NCI-H226 (cell line): ENCODE data around the gene TFF1.

Experiments
- DNase-seq: peaks from one replicate; pipeline ENCODE4 v3.0.0-alpha.2; 2015

Gene TFF1

DNA sequence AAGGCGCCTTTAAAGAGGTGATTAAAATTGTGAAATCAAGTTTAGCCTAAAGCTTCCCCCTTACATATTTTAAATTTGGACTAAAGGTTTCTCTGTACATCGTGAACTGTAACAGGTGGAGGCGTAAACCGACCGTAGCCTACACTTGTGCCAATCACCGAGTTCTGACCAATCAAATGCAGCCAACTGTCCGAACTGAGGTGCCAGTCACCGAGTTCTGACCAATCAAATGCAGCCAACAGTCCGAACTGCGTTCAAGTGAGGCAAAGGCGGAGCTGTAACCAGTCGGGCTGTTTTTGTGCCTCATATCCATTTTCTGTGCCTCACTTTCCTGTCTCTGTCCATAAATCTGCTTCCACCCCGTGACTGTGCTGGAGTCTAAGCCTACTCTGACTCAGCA, 7.4 kb downstream of the TFF1 start:
- no peak for DNase-seq

DNA sequence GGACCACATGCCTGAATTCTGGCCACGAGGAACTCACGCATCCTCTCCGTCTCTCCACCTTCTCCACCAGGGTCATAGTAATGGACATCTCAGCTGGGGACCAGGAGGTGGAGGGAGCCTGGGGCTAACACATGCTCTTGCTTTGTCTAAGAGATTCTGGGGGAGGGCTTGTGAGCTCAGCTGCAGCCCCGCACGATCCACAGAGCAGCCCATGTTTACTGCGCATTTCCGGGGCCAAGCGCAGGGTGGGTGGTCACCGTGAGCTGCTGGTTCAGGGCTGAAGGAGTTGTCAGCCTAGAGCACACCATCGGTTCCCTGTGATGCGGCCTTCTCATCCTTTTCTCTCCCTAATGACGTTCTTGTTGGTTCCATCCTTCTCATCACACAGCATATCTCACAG, 8.1 kb downstream of the TFF1 start:
- no peak for DNase-seq

DNA sequence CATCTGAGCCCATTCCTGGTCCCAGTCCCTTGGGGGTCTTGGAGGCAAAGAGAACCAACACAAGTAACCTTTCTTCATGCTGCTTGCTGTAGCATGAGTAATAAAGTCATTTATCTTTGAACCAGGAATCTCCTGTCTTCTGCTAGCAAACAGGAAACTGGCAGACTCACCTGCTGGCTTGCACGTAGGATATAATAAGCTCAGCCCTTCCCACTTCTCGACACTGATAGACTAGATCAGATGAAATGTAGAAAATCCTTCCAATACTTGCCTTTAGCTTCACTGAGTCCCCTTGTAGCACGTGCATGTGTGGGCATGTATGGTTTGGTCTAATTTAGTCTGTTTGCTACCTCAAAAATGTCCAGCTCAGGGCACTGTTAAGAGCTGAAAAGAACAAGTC, 9.0 kb downstream of the TFF1 start:
- no peak for DNase-seq

DNA sequence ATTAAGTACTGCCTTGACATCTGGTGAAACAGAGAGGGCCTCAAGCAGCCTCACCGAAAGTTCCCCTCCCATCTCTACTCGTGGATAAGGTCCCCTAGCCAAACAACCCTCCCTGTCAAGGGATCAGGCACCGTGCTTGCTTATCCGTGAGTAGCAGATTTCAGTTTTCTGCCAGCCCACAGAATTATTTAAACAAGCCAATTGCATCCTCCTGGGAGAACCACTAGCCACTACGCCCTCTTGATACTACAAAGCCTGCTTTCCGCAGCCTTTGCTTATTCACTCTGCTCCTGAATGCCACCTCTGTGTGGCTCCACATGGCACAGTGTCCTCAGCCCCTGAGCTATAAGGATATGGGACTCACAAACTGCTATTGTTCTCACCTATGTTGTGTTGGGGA, 9.7 kb downstream of the TFF1 start:
- DNase-seq, result no peak

DNA sequence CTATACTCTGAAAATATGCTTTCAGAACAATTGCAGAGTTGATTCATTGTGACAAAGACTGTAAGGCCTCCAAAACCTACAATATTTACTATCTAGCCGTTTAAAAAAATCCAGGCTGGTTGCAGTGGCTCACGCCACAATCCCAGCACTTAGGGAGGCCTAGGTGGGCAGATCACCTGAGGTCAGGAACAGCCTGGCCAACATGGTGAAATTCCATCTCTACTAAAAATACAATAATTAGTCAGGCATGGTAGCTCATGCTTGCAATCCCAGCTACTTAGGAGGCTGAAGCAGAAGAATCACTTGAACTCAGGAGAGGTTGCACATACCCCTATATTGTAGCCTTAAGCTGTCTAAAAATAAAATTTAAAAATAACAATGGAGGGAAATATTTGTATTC, 10.3 kb downstream of the TFF1 start:
- no peak for DNase-seq

DNA sequence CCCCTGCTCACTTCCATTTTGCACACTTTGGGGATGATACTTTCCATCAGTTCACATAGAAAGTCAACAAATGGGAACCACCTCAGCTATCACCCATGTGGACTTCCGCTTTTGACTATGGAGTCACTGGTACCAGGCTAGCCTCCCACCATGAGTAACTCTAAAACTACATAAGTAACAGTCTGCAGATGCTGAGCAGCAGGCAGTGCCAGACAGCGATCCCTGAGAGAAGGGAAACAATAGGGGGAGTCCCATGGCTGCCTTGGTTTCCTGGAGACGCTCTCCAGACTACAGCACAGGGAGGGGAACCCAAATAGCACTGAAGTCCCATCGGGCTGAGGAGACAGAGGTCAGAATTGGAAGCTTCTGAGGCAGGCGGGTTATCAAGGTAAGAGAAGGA, 12.7 kb downstream of the TFF1 start:
- no peak for DNase-seq

DNA sequence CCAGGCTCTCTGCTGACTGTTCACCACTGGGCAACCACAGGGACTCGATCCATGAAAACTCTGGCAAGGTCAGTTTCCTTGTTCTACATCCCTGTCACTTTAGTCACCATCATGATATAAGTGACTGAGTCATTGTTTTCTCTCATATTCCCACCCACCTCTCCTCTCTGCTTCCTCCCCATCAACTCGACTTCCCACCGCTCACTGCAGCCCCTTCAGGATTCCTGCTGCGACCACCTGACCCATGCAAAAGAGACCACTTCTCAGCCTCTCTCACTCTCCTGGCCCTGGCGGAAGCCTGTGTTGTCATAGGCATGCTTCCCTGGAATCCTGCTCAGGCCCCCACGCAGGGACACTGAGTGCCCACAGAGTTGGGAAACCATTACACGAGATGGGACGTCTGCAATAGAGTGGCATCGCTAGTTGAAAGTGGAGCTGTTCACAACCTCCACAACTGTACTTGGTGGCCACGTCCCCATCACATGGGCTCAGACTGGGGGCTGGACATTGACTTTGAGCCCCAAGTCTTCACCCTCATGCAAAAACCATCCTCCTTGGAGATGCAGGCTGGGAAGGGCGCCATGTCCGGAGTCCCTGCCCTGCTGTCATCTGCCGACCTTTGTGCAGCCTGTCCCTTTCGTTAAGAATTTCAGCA, 13.8 kb downstream of the TFF1 start:
- no peak for DNase-seq

DNA sequence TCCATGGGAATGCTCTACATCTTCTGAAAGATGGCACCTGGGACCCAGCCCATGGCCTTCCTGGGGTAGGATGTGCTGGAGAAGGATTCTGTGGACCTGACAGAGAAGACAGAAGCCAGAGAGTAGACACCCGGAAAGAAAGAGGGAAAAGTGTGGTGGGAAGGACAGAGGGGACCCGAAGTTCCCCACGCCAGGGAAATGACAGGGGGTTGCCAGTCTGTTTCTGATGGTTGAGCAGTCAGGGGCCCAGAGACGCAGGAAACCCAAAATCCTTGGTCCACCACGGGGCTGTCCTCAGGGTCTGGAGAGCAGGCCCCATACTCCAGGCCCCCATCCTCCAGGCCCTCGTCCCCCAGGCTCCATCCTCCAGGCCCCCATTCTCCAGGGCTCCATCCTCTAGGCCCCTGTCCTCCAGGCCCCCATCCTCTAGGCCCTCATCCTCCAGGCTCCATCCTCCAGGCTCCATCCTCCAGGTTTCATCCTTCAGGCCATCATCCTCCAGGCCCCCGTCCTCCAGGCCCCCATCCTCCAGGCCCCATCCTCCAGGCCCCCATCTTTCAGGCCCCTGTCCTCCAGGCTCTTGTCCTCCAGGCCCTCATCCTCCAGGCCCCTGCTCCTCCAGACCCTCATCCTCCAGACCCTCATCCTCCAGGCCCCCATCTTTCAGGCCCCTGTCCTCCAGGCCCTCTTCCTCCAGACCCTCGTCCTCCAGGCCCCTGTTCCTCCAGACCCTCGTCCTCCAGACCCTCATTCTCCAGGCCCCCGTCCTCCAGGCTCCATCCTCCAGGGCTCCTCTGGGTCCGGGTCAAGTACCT, 14.5 kb downstream of the TFF1 start:
- DNase-seq, result no peak

DNA sequence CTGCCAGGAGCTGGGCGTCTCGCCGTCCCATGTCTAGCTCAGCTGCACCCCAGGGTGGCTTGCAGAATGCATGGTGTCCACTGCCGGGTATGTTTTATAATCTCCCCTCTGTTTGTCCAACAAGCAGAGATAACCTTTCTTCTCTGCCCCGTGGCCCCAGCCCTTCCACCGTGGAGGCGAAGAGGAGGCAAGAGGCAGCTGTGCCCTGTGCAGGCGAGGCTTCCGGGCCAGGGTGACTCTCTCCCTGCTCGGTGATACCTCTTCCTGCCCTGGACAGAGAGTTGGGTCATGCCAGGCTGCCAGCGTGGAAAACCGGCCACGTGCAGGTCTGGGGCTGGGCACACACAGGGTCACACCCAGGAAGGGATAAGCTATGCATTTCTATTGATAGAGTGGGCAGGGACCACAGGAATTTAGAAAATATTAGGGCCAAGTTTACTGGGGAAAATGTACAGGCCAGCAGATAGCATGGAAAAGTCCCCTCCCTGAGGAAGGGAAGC, 15.4 kb downstream of the TFF1 start, which contains the start of gene TFF2:
Gene TFF2, minus strand, starts transcription at position 68 of the 500 bp plus-strand sequence. Its CDS starts 37 bp downstream, at position 31.
- DNase-seq, result no peak

DNA sequence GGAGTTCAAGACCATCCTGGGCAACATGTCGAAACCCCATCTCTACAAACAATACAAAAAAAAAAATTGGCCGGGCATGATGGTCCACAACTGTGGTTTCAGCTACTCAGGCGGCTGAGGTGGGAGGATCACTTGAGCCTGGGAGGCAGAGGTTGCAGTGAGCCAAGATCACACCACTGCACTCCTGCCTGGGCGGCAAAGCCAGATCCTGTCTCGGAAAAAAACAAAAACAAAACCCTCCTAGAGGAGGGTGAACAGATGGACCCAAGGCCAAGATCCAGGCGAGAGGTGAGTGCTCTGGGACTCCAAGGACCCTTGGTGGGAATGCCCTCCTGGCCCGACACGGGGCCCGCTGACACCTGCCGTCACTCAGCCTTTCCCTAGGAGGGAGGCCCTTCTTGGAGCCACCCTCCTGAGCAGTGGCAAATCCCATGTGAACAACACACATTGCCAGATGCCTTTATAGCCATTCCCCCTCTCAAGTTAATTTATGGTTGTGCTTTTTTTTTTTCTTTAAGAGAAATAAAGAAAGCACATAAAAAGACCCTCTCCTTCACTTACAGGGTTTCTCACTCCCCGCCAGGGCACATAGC, 15.9 kb downstream of the TFF1 start:
- DNase-seq, result no peak

DNA sequence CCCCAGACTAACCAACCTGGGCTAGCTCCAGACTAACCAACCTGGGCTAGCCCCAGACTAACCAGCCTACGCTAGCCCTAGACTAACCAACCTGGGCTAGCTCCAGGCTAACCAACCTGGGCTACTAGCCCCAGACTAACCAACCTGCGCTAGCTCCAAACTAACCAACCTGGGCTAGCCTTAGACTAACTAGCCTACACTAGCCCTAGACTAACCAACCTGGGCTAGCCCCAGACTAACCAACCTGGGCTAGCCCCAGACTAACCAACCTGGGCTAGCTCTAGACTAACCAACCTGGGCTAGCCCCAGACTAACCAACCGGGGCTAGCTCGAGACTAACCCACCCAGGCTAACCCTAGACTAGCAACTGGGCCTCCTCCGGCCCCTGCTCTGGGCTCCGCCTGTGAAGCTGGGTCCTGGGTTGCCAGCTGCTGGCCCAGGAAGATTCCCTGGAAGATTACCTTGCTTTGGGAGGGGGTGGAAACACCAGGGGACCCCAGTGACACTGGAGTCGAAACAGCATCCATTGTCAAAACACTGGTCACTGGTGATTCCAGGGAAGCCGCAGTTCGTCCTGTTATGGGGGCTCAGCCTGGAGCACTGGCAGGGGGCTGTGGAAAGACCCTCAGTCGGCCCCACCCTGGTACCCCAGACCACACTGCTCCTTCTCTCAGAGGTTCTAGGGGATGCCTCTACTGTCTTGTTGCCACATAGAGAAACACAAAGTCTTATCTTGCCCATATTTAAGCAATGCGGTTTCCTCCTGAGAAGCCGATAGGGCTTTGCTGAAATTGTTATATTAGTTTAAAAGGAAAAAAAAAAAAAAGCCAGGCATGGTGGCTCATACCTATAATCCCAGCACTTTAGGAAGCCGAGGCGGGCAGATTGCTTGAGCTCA, 16.7 kb downstream of the TFF1 start:
- no peak for DNase-seq

DNA sequence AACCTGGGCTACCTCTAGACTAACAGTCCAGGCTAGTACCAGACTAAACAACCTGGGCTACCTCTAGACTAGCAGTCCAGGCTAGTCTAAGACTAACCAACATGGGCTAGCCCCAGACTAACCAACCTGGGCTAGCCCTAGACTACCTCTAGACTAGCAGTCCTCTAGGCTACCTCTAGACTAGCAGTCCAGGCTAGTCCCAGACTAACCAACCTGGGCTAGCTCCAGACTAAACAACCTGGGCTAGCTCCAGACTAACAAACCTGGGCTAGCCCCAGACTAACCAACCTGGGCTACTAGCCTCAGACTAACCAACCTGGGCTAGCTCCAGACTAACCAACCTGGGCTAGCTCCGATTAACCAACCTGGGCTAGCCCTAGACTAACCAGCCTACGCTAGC, 17.6 kb downstream of the TFF1 start:
- DNase-seq, result no peak

DNA sequence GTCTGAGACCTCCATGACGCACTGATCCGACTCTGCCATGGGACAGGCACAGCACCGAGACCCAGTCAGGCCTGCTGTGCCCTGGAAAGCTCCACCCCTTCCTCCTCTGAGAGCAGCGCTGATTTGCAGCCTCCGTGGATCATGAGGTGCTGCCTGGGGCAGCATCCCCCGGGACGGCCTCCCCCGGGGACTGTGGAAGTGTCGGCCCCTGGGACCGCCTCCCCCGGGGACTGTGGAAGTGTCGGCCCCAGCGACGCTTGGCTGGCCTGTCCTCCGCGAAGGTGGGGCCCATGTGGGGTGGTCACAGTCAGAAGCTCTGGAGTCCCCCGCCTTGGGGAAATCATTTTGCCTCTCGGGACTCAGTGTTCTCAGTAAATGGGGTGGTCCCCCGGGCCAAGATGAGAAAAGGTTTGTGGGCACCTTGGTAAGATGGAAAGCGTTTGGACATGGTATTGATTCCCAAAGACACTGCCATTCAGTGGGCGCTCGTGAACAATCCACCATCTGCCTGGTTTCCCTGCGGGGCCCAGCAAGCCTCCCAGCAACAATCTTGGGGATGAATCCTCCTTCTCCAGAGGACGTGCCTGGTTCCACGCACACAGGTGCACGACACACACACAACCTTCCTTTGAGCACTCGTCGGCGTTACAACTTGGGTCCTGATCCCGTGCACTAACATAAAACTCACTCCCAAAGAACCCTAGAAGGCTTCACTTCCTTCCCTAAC, 18.6 kb downstream of the TFF1 start:
- no peak for DNase-seq

DNA sequence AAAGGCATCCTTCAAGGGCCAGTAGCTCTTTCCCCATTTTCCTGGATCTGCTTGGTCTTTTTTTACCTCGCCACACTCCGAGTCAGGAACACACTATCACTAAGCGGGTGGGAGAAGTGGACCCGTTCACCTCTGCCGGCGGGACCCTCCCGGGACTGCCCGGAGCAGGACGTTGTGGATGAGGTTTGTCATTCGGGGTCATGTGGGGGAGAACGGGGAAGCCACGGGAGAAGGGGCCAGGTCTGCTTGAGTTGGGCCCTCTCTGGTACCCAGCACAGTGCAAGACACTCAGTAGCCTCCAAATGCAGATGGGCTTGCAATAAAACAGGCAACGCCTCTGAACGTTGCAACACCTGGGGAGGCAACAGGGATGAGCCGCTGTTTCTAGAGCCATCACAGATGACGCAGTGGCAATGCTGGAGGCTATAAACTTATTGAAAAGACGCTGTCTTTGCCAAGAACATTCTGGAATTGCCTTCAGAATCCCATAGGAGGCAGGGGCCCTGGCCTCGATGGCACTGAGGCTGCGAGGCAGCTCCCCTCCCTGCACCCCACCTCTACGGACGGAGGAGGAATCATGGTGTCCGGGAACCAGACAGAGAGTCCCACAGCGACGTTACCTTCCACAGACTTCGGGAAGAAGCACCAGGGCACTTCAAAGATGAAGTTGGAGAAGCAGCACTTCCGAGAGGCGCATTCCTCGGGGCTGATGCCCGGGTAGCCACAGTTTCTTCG, 19.3 kb downstream of the TFF1 start:
- DNase-seq, result no peak

DNA sequence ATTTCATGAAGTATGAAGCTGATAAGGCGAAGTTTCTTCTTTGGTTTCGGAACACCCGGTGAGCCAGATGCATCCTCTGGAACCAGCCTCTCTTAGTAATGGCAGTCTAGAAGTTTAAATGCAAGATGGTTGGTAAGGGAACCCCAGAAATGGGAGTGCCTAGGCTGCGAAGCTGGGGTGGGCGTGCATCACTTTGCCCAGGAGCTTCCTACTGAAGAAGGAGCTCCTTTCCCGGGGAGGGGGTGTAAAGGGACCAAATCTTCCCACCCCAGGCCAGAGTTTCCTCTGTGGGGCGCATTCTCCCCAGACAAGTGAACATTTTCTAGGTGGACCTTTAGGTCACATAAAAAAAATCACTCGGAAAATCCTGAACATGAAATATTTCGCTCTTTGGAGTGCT, 19.9 kb downstream of the TFF1 start:
- no peak for DNase-seq

DNA sequence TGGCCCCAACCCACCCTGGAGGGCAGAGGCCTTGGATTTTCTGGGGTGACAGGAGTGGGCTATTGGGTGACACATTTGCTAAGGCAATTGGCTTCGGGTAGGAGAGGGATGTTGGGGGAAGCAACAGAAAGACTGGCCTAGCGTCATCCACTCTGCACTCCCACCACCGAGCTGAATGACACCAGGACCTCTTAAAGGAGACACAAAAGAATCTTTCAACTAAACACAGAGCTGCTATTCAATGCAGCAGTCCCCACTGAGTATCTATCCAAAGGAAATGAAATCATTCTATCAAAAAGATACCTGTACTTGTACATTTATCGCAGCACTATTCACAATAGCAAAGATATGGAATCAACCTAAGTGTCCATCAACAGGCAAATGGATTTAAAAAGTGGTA, 21.7 kb downstream of the TFF1 start:
- no peak for DNase-seq

DNA sequence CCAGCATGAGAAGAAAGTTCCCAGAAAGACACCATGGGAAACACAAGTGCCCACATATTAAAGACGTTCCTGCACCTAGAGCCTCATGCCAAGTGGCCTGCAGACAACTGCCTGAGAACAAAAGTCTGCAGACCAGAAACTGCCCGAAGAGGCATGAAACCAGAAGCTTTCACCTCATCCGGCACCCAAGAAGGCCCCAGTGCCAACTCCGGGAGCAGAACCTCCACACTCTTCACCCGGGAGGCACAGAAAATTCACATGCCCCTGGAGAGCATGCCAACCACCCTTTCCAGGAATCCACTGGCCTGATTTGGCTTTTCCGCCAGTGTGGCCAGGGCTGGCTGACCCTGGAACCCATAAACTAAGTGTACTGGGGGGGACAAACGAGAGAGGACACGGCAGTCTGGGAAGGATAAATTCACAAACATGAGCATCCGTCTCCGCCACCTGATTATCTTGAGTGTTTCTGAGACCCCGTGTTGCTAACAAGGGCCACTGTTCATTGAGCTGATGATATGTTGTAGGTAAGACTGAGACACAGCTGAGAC, 22.3 kb downstream of the TFF1 start:
- DNase-seq, result no peak

DNA sequence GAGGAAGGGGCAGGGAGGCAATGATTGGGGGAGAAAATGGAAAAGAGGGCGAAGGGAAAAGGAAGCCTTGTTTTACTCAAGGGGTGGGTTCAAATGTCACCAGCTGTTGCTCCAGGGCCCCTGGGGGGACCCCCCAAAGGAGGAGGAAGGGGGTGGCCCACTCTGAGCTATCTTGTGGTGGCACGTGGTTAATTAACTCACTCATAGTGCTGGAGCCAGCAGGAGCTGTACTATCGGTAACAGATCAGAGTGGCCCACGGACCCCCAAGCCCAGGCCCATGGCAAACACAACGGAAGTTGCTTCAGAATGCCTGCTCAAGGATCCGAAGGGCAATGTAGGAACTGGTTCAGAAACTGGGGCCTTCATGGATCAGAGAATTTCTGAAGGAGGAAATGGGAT, 22.8 kb downstream of the TFF1 start:
- no peak for DNase-seq

DNA sequence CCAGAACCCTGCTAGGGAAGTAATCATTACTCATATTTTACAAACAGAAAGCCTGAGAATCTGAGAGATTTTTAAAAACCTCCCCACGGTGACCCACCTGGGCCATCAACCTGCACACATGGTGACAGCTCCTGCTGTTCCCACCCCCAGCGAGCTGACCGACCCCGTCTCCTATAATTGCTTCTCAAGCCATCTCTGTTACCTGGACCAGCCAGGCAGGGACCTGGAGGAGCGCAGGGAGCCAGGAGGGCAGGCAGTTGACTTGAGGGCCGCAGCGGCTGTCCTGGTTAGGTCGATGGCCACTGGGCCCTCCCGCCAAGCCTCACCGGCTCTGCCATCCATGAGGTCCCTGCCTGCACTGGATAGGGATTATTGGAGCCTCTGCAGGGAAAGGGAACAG, 23.2 kb downstream of the TFF1 start:
- DNase-seq, result no peak

DNA sequence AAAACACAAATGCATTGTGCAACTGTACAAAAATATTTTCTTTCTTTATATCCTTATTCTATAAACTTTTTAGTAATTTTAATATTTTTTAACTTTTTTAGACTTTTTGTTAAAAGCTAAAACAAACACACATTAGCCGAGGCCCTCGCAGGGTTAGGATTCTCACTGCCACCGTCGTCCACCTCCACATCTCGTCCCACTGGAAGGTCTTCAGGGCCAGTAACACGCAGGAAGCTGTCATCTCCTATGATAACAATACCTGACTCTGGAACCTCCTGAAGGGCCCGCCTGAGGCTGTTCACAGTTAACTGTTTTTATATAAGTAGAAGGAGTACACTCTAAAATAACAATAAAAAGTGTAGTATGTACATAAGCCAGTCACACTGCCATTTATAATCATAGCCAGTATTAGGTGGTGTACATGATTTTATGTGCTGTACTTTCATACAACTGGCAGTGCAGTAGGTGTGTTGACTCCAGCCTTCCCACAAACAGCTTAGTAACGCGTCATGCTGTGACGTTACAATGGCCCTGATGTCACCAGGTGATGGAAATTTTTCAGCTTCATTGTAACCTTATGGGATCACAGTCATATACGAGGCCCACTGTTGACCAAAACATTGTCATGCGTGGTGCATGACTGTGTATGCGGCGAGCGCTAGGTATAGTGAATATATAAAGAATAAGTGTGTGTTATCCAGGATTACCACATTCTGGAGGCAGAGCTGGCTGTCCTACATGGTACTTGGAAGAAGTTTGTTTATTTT, 24.4 kb downstream of the TFF1 start:
- DNase-seq, result no peak
